ENCODE measurements around the gene ARHGAP18. TPM values are rescaled to one million over a fixed set of nuclear protein-coding genes. Genes with fewer than 3 reads are reported as not detected.
A peak's percentile ranks its signal among the peaks of the same experiment; 100 is the strongest.

Gene ARHGAP18
- polyA plus RNA-seq, 1 of the 3 experiments (the other 2 are of a cell fraction): 25.0 TPM

- peaks cover 0 to 74% of the 10 kb centered on the region in 2 experiments for H3K4me1 ChIP-seq (ENCODE audit: control insufficient read depth in 1 of 2, insufficient read depth in 2 of 2, low read depth in 1 of 2, low read length in 1 of 2)
- POLR2A ChIA-PET: no interaction called here
- no peaks in the 10 kb centered on the region for H3K27me3 ChIP-seq (ENCODE audit: insufficient read depth)
- no peaks in the 10 kb centered on the region for H3K9me3 ChIP-seq
- no peaks in the 10 kb centered on the region for H3K9me2 ChIP-seq
- peaks cover 91% of the 10 kb centered on the region for H3K79me2 ChIP-seq (ENCODE audit: insufficient read depth)
- peaks cover 56% of the 10 kb centered on the region for H3F3A ChIP-seq (replicated peaks; ENCODE audit: insufficient read depth)
- no peak overlapping the region for H3K4me3 ChIP-seq (ENCODE audit: low read depth in 2 of 2, low read length in 1 of 2)
- H2AFZ ChIP-seq (ENCODE audit: low read depth): no peak overlapping the region
- no peaks in the 10 kb centered on the region for H4K20me1 ChIP-seq (ENCODE audit: insufficient read depth)
- peak overlapping the region; percentile 25; the same call in 1 of the 2 replicates for H3K4me2 ChIP-seq
- H3K9ac ChIP-seq: no peak overlapping the region
- CTCF ChIA-PET: no interaction called here
- WGBS (ENCODE audit: low lambda C conversion rate): 78% methylated on average over 7 of the region's 7 CpGs
- H3K36me3 ChIP-seq (replicated peaks in 1 of 2; ENCODE audit: control insufficient read depth in 1 of 2, insufficient read depth in 2 of 2, low read length in 1 of 2): peaks cover 0 to 30% of the 10 kb centered on the region in 2 experiments
- DNase-seq: no peak
- TF ChIP-seq USF1 (IDR thresholded peaks at IDR 0.05; ENCODE audit: borderline replicate concordance, low read depth): no peak
- no peak for TF ChIP-seq POLR2AphosphoS5 (IDR thresholded peaks at IDR 0.05; ENCODE audit: low read depth, low read length)
- no peak for TF ChIP-seq NRF1 (IDR thresholded peaks at IDR 0.05; ENCODE audit: low read depth, low read length)
- no peak for TF ChIP-seq SIN3A (IDR thresholded peaks at IDR 0.05; ENCODE audit: borderline replicate concordance, low read depth, low read length)
- TF ChIP-seq, protein P1, sequence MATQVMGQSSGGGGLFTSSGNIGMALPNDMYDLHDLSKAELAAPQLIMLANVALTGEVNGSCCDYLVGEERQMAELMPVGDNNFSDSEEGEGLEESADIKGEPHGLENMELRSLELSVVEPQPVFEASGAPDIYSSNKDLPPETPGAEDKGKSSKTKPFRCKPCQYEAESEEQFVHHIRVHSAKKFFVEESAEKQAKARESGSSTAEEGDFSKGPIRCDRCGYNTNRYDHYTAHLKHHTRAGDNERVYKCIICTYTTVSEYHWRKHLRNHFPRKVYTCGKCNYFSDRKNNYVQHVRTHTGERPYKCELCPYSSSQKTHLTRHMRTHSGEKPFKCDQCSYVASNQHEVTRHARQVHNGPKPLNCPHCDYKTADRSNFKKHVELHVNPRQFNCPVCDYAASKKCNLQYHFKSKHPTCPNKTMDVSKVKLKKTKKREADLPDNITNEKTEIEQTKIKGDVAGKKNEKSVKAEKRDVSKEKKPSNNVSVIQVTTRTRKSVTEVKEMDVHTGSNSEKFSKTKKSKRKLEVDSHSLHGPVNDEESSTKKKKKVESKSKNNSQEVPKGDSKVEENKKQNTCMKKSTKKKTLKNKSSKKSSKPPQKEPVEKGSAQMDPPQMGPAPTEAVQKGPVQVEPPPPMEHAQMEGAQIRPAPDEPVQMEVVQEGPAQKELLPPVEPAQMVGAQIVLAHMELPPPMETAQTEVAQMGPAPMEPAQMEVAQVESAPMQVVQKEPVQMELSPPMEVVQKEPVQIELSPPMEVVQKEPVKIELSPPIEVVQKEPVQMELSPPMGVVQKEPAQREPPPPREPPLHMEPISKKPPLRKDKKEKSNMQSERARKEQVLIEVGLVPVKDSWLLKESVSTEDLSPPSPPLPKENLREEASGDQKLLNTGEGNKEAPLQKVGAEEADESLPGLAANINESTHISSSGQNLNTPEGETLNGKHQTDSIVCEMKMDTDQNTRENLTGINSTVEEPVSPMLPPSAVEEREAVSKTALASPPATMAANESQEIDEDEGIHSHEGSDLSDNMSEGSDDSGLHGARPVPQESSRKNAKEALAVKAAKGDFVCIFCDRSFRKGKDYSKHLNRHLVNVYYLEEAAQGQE (IDR thresholded peaks at IDR 0.05; ENCODE audit: low read depth, low read length): no peak
- TF ChIP-seq TEAD4 (IDR thresholded peaks at IDR 0.05; ENCODE audit: borderline replicate concordance, insufficient read depth): no peak
- TF ChIP-seq FOXJ3 (CRISPR knock-in tag; IDR thresholded peaks at IDR 0.05): no peak
- TF ChIP-seq, protein P2, sequence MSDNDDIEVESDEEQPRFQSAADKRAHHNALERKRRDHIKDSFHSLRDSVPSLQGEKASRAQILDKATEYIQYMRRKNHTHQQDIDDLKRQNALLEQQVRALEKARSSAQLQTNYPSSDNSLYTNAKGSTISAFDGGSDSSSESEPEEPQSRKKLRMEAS (IDR thresholded peaks at IDR 0.05; ENCODE audit: low read depth): no peak
- TF ChIP-seq RCOR1 (IDR thresholded peaks at IDR 0.05; ENCODE audit: low read length): no peak
- TF ChIP-seq RXRA (IDR thresholded peaks at IDR 0.05; ENCODE audit: borderline replicate concordance, low read depth): no peak
- no peak for TF ChIP-seq RFX5 (IDR thresholded peaks at IDR 0.05; ENCODE audit: low read length)
- no peak for TF ChIP-seq TAF1 (IDR thresholded peaks at IDR 0.05; ENCODE audit: borderline replicate concordance, low read depth, low read length)
- TF ChIP-seq, protein P3, sequence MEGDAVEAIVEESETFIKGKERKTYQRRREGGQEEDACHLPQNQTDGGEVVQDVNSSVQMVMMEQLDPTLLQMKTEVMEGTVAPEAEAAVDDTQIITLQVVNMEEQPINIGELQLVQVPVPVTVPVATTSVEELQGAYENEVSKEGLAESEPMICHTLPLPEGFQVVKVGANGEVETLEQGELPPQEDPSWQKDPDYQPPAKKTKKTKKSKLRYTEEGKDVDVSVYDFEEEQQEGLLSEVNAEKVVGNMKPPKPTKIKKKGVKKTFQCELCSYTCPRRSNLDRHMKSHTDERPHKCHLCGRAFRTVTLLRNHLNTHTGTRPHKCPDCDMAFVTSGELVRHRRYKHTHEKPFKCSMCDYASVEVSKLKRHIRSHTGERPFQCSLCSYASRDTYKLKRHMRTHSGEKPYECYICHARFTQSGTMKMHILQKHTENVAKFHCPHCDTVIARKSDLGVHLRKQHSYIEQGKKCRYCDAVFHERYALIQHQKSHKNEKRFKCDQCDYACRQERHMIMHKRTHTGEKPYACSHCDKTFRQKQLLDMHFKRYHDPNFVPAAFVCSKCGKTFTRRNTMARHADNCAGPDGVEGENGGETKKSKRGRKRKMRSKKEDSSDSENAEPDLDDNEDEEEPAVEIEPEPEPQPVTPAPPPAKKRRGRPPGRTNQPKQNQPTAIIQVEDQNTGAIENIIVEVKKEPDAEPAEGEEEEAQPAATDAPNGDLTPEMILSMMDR (IDR thresholded peaks at IDR 0.05): no peak
- no peak for TF ChIP-seq JUND (IDR thresholded peaks at IDR 0.05)
- TF ChIP-seq ZBTB33 (IDR thresholded peaks at IDR 0.05; ENCODE audit: borderline replicate concordance, low read depth): no peak
- no peak for TF ChIP-seq YY1 (IDR thresholded peaks at IDR 0.05; ENCODE audit: low read depth)
- TF ChIP-seq, protein P4, sequence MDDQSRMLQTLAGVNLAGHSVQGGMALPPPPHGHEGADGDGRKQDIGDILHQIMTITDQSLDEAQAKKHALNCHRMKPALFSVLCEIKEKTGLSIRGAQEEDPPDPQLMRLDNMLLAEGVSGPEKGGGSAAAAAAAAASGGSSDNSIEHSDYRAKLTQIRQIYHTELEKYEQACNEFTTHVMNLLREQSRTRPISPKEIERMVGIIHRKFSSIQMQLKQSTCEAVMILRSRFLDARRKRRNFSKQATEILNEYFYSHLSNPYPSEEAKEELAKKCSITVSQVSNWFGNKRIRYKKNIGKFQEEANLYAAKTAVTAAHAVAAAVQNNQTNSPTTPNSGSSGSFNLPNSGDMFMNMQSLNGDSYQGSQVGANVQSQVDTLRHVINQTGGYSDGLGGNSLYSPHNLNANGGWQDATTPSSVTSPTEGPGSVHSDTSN (IDR thresholded peaks at IDR 0.05): no peak
- TF ChIP-seq NFIC (IDR thresholded peaks at IDR 0.05; ENCODE audit: borderline replicate concordance): no peak
- peak overlapping the region in 1 of 2 experiments; percentile 99; a peak in 3 of 4 replicates for H3K27ac ChIP-seq (ENCODE audit: low read depth in 2 of 2, low read length in 1 of 2)
Measured at GRCh38 chr6:129686941-129687627, 22.9 kb downstream of the ARHGAP18 start.

Measured in SK-N-SH (cell line).